ENCODE measurements around the gene PPP6R1.

Gene PPP6R1

DNA sequence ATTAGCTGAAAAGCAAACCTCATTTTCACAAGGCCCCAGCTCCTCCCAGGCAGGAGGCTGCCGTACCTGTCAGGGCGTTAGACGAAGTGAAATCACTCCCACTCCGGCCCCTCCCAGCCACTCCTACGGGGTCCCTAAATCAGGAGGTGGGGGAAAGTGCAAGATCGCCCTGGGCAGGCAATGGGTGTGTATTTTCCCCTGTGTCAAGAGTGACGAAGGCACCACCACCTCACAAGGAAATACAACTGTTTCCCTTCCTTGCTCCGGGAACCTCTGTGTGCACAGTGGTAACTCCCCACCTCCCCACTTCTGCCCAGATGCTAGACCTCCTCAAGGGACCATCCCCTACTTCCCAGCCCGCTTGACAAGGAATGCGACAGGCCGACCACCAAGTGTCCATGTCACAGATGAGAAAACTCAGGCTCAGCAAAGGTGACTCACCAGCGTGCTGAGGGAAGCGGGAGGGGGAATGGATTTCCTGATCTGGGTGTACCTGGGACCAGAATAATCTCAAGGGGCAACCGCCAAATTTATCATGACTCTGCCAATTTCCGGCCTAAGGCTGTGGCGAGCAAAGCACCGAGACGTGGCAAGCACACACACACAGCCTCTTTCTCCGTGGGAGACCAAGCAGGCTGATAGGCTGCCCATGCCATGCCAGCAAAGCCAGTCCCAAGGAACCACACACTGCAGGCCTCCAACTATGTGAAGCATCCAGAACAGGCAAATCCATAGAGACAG is 7.3 kb downstream of the PPP6R1 start:
- H3K27ac ChIP-seq = peak overlapping the region; percentile 99
- DNase-seq (ENCODE audit: low spot score) = no peak
- ChIA-PET CTCF (interaction anchor here (0.6 kb wide), 2 partner anchors 92 to 140 kb away, joined by 3 to 4 read pairs; no protein-coding TSS in a partner anchor), POLR2A (ENCODE audit: low non-redundant PET) (no interaction called here)
- TF ChIP-seq, protein P1, sequence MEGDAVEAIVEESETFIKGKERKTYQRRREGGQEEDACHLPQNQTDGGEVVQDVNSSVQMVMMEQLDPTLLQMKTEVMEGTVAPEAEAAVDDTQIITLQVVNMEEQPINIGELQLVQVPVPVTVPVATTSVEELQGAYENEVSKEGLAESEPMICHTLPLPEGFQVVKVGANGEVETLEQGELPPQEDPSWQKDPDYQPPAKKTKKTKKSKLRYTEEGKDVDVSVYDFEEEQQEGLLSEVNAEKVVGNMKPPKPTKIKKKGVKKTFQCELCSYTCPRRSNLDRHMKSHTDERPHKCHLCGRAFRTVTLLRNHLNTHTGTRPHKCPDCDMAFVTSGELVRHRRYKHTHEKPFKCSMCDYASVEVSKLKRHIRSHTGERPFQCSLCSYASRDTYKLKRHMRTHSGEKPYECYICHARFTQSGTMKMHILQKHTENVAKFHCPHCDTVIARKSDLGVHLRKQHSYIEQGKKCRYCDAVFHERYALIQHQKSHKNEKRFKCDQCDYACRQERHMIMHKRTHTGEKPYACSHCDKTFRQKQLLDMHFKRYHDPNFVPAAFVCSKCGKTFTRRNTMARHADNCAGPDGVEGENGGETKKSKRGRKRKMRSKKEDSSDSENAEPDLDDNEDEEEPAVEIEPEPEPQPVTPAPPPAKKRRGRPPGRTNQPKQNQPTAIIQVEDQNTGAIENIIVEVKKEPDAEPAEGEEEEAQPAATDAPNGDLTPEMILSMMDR (conservative IDR thresholded peaks at IDR 0.05; ENCODE audit: low read depth) = no peak

DNA sequence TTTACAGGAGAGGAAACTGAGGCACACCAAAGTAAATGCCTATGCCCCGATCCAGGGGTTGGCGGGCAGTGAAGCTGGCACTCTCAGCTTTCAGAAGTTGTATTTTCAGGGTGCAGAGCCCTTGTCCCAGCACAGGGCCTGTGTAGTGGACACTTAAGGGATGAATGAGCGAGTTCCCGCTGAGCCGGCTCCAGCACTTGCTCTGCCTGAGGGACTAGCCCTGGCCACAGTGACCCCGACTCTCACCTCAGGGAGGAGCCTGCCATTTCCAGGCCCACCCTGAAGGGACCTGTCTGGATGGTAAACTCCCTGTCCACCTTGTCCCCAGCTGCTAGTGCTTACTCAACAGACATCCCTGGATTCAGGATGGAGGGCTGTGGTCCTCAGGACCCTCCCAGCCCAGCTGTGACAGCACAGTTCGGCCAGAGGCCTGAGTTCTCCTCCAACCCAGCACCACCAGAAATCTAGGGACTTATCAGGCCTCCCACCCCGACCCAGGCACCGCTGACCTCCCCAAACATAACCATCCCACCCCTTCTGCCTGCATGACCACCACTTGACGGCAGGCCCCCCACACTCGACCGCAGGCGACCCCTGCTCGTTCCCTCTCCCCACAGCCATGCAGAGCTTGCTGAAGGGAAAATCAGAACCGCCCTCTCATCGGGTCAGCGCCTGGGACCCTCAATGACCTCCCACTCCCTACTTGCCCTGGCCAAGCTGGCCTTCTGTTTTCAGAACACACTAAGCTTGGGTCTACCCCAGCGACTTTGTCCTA is 8.4 kb downstream of the PPP6R1 start:
- TF ChIP-seq, protein P1 (conservative IDR thresholded peaks at IDR 0.05; ENCODE audit: low read depth) = no peak
- peak overlapping the region; percentile 99 for H3K27ac ChIP-seq
- no peak for DNase-seq (ENCODE audit: low spot score)
- CTCF ChIA-PET = no interaction called here
- POLR2A ChIA-PET (ENCODE audit: low non-redundant PET) = no interaction called here

DNA sequence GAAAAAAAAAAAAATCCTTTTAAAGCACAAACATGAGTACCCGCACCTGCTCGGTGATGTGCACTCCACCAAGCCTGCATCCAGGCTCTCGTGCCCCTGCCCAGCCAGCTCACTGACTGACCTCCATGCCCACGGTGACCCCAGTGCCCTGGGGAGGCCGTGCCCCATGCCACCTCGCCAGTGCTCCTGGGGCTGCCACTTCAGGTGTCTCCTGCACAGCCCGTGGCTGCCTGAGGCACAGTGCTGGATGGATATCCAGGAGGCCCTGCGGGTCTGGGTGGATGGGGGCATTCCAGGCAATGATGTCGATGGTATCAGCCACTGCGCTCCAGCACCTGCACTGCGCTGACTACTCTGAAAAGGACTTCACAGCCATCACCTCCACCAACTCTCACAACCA is 9.0 kb downstream of the PPP6R1 start:
- ChIA-PET POLR2A (ENCODE audit: low non-redundant PET) (interaction anchor here (0.7 kb wide), 1 partner anchor 617 kb away, joined by 4 read pairs; no protein-coding TSS in a partner anchor), CTCF (no interaction called here)
- peak overlapping the region; percentile 99 for H3K27ac ChIP-seq
- DNase-seq (ENCODE audit: low spot score) = no peak
- TF ChIP-seq, protein P1 (conservative IDR thresholded peaks at IDR 0.05; ENCODE audit: low read depth) = no peak

DNA sequence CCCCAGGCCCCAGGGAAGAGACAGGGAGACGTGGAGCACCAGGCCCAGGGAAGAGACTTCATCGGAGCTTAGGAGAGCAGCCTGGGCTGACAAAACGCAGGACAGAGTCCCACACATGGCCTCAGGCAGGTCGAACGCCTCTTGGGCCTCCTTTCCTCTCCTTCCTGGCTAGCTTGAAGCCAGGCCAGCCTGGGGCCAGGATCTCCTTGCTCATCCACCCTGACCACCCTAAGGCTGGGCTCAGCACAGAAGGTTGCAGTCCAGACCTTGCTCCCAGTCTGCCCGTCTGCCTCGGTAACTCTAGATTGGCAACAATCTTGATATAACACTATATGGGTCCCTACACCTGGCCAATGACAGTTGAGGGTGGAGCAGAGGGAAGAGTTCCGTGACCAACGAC is 10.1 kb downstream of the PPP6R1 start:
- TF ChIP-seq, protein P1 (conservative IDR thresholded peaks at IDR 0.05; ENCODE audit: low read depth) = no peak
- ChIA-PET POLR2A (ENCODE audit: low non-redundant PET) (interaction anchor here (0.5 to 0.8 kb wide), 2 partner anchors 10 to 14 kb away, joined by 3 to 6 read pairs; partner anchors contain the start of gene PPP6R1), CTCF (no interaction called here)
- no peak for DNase-seq (ENCODE audit: low spot score)
- H3K27ac ChIP-seq = peak overlapping the region; percentile 99

DNA sequence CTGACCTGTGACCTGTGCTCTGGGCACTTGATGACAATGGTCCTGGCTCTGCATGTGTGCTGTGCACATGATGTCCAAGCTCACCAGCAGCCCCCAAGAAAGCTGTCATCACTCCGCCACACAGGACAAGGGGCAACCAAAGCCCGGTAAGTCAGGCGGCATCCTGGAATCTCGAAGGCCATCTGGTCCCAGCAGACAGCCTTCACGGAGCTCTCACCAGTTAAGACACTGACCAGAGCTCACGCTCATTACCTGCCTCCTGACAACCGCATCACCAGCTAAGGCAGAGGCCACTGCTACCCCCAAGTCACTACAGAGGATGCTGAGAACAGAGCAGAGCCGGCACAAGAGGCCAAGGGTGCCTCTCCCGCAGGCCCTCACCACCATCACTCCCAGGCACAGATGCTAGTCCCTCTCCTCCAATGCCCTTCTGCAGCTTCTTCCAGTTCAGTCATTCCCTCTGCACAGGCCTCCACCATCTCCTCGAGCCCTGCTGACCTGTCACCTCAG is 10.6 kb downstream of the PPP6R1 start:
- POLR2A ChIA-PET (ENCODE audit: low non-redundant PET) = interaction anchor here (0.5 to 0.8 kb wide), 2 partner anchors 11 to 13 kb away, joined by 3 to 6 read pairs; partner anchors contain the start of gene PPP6R1
- CTCF ChIA-PET = no interaction called here
- TF ChIP-seq, protein P1 (conservative IDR thresholded peaks at IDR 0.05; ENCODE audit: low read depth) = no peak
- peak overlapping the region; percentile 99 for H3K27ac ChIP-seq
- no peak for DNase-seq (ENCODE audit: low spot score)

DNA sequence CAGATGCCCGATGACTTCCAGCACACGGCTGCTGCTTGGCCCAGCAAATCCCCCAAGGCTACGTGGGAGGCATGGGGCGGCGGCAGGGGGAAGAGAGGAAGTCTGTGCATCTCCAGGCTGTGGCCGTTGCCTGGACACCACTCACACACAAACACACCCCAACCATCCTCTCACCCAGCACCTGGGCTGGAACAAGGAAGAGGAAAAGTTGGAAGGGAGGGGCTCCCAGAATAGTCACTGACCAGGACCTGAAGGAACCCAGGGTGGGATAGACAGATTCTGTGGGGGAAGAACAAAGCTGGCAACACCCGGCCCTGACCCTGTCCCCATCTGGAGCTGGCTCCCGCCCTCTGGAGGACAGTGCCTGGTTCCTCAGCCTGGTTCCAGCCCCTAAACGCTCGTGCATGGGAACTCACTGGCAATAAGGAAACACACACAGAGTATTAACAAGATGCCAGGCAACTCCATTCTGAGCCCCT is 11.2 kb downstream of the PPP6R1 start:
- CTCF ChIA-PET = no interaction called here
- H3K27ac ChIP-seq = peak overlapping the region; percentile 99
- peak; percentile 76 for DNase-seq (ENCODE audit: low spot score)
- POLR2A ChIA-PET (ENCODE audit: low non-redundant PET) = interaction anchor here (0.8 kb wide), 1 partner anchor 11 kb away, joined by 3 read pairs; the partner anchor contains the start of gene PPP6R1
- TF ChIP-seq, protein P1 (conservative IDR thresholded peaks at IDR 0.05; ENCODE audit: low read depth) = no peak
